K562 (cell line): ENCODE results near the gene CNR2. TPM values are rescaled to one million over a fixed set of nuclear protein-coding genes. Genes with fewer than 3 reads are reported as not detected.
"Not testable (repeated sequence)": the region's sequence is repeated elsewhere in the genome, so short reads cannot be mapped to it uniquely, and the experiment has no call there.

Experiments used
- ATAC-seq: fragments of 200-7000 bp; cut with Tn5 transposase; 3 replicates; pipeline ENCODE4 v1.9.1; 2020; ENCODE audit warnings: moderate library complexity
- BruUV-seq: library from RNA; stranded (reverse); fragments of 400-500 nt; replicated peaks from 2 replicates; lab custom pipeline; 2021; lab: Mats Ljungman, UMichigan
- CTCF ChIA-PET: fragments of 300-600 bp; formaldehyde crosslinking; extraction: SDS; loops from one replicate; lab custom pipeline; 2021; ENCODE audit warnings: low intra/inter-chr PET ratio; lab: Yijun Ruan, JAX
- POLR2A ChIA-PET: fragments of 300-600, 350-650 bp; sonication (Branson Sonifier 250); formaldehyde crosslinking; extraction: SDS; loops from one replicate; lab custom pipeline; 2021; ENCODE audit warnings: antibody characterized with exemption, inconsistent platforms; lab: Yijun Ruan, JAX
- DNase-seq, 4 experiments: peaks; one replicate each; pipeline versions ENCODE4 v3.0.0 to v3.0.0-alpha.2; 2011 to 2018; ENCODE audit warnings: low spot score in 3 of 4, mixed read lengths in 3 of 4; ENCODE audit errors: extremely low read depth in 1 of 4
- FAIRE-seq: peaks from 2 replicates; lab custom pipeline; 2011; peaks lifted over from hg19 to GRCh38; lab: Jason Lieb, UNC
- H2AFZ ChIP-seq: 2 replicates; pipeline ENCODE4 v1.6.0; 2011; ENCODE audit warnings: low read depth, low read length, control low read depth, inconsistent platforms
- H3K27ac ChIP-seq: fragments of 200-600 bp; 3 replicates; pipeline ENCODE4 v1.8.0; 2011; ENCODE audit warnings: low read depth, mild to moderate bottlenecking, control low read depth, inconsistent platforms, low read length, moderate library complexity, mixed read lengths; ENCODE audit errors: extremely low read depth
- H3K27me3 ChIP-seq, 2 experiments: fragments of 300-600 bp in 1 of 2; 2 replicates in 1 of 2; 3 replicates in 1 of 2; pipeline versions ENCODE4 v1.6.0 to v1.8.0; 2011; ENCODE audit warnings: inconsistent platforms in 2 of 2, low read length in 2 of 2, mild to moderate bottlenecking in 1 of 2, mixed read lengths in 1 of 2, moderate library complexity in 1 of 2; ENCODE audit not compliant: control insufficient read depth in 2 of 2, insufficient read depth in 2 of 2
- H3K36me3 ChIP-seq: fragments of 300-600 bp; 3 replicates; pipeline ENCODE4 v1.8.0; 2011; ENCODE audit warnings: mild to moderate bottlenecking, low read length, inconsistent platforms; ENCODE audit not compliant: control insufficient read depth, insufficient read depth
- H3K4me1 ChIP-seq, 2 experiments: fragments of 200-600 bp in 1 of 2; replicated peaks in 1 of 2; 2 replicates in 1 of 2; 3 replicates in 1 of 2; pipeline versions ENCODE4 v1.5.1 to v1.8.0; 2011; ENCODE audit warnings: inconsistent platforms in 2 of 2, low read length in 2 of 2, mild to moderate bottlenecking in 1 of 2, mixed read lengths in 1 of 2, moderate library complexity in 1 of 2; ENCODE audit not compliant: control insufficient read depth in 2 of 2, insufficient read depth in 2 of 2
- H3K4me2 ChIP-seq: 2 replicates; pipeline ENCODE4 v1.6.1; 2011; ENCODE audit warnings: low read length, control low read depth, inconsistent platforms, mixed read lengths; ENCODE audit not compliant: insufficient read depth
- H3K4me3 ChIP-seq: fragments of 200-600 bp; sonication (generic), shearing (Covaris generic); 2 replicates; pipeline ENCODE4 v1.5.1; 2016; ENCODE audit warnings: control low read depth, inconsistent platforms
- H3K79me2 ChIP-seq: fragments of 200-600 bp; 3 replicates; pipeline ENCODE4 v1.8.0; 2011; ENCODE audit warnings: low read length, inconsistent platforms; ENCODE audit not compliant: control insufficient read depth, insufficient read depth
- H3K9ac ChIP-seq, 2 experiments: 2 replicates each; pipeline versions ENCODE4 v1.6.0 to v1.6.1; 2011; ENCODE audit warnings: low read depth in 2 of 2, low read length in 2 of 2, control low read depth in 1 of 2, inconsistent platforms in 1 of 2, mild to moderate bottlenecking in 1 of 2, mixed read lengths in 1 of 2; ENCODE audit not compliant: insufficient read depth in 1 of 2
- H3K9me1 ChIP-seq: one replicate; pipeline ENCODE4 v1.6.0; 2011; ENCODE audit warnings: inconsistent platforms, mild to moderate bottlenecking, low read length, moderate library complexity; ENCODE audit not compliant: control insufficient read depth, insufficient read depth
- H3K9me3 ChIP-seq: replicated peaks from 2 replicates; pipeline ENCODE4 v1.5.1; 2011; ENCODE audit warnings: low read depth, low read length, inconsistent platforms; ENCODE audit not compliant: control insufficient read depth, insufficient read depth
- H4K20me1 ChIP-seq: replicated peaks from 2 replicates; pipeline ENCODE4 v1.6.1; 2011; ENCODE audit warnings: low read length, inconsistent platforms, mixed read lengths; ENCODE audit not compliant: control insufficient read depth, insufficient read depth
- C11orf30 ChIP-seq: fragments of 450-650 bp; IDR thresholded peaks from 2 replicates; pipeline ENCODE4 v1.6.1; 2016; ENCODE audit warnings: low read depth, mild to moderate bottlenecking
- CBX3 ChIP-seq, 2 experiments: IDR thresholded peaks; 1 replicate in 1 of 2; 2 replicates in 1 of 2; pipeline ENCODE4 v1.6.1; 2012; ENCODE audit warnings: inconsistent platforms in 2 of 2, low read length in 2 of 2, borderline replicate concordance in 1 of 2, control low read depth in 1 of 2
- NCOR1 ChIP-seq: fragments of 450-650 bp; IDR thresholded peaks from 2 replicates; pipeline ENCODE4 v1.6.1; 2016; ENCODE audit warnings: mild to moderate bottlenecking, moderate library complexity
- NFE2 ChIP-seq: IDR thresholded peaks from 2 replicates; pipeline ENCODE4 v1.6.1; 2014; ENCODE audit warnings: antibody characterized with exemption, low read depth
- WGBS: fragments of 100-300 bp; shearing (Covaris generic); methylation state at CpG from one replicate; pipeline ENCODE4 v1.1.6; 2016; ENCODE audit warnings: low coverage, mixed read lengths; ENCODE audit not compliant: insufficient coverage; ENCODE audit errors: missing lambda C conversion rate; 5-methylcytosine and 5-hydroxymethylcytosine counted together
- in situ Hi-C: fragments of 300-500 bp; cut with MboI; formaldehyde crosslinking; loops from 4 replicates; pipeline ENCODE4 v1.15.0; 2018; ENCODE audit warnings: inconsistent platforms, mixed read lengths
- intact Hi-C: fragments of 100-400 bp; cut with micrococcal nuclease; formaldehyde crosslinking; loops from 2 replicates; pipeline ENCODE4 v1.14.2; 2022
- polyA plus RNA-seq, 8 experiments: library from polyadenylated mRNA; depleted of rRNA in 4 of 8; stranded (reverse) in 5 of 8; unstranded in 3 of 8; fragments of >200 nt; fragmentation: Nextera tagmentation in 2 of 8; fragmentation: Illumina TruSeq in 1 of 8; extraction: Ambion mirVana in 2 of 8; extraction: Trizol in 1 of 8; gene quantifications; 2 replicates each; pipeline versions ENCODE4 v1.2.1 to v1.2.3, GENCODE V29; 2011 to 2014; ENCODE audit warnings: inconsistent platforms in 1 of 8, missing spikeins in 1 of 8
- total RNA-seq, 7 experiments: library from RNA; depleted of rRNA in 6 of 7; stranded (reverse); fragments of >200 nt in 6 of 7; fragmentation: Illumina TruSeq in 2 of 7; extraction: Trizol in 2 of 7; gene quantifications; 2 replicates each; pipeline versions ENCODE4 v1.2.1 to v1.2.3, GENCODE V29; 2011 to 2021; ENCODE audit warnings: low replicate concordance in 1 of 7

The CNR2 gene
- total and polyA plus RNA-seq, 9 of the 15 experiments (the other 6 are each of a cell fraction or from before 2014, with no cell fraction given) = not detected

DNA sequence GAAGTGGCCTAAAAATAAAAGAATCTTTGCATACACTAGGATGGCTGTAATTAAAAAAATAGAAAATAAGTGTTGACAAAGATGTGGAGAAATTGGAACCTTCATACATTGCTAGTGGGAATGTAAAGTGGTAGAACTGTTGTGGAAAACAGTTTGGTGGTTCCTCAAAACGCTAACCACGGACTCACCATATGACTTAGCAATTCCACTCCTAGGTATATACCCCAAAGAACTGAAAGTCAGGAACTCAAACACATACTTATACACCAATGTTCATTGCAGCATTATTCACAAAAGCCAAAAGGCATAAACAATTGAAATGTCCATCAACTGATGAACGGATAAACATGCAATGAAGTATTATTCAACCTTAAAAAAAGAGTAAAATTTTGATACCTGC lies 77.1 kb downstream of the CNR2 start:
- no peak overlapping the region for H3K4me3 ChIP-seq
- 15% methylated on average over 3 of the region's 3 CpGs for WGBS
- H2AFZ ChIP-seq = peak overlapping the region; percentile 48
- ChIA-PET POLR2A (no interaction called here), CTCF (no interaction called here)
- H3K4me1 ChIP-seq = peaks cover 5 to 8% of the 10 kb centered on the region in 2 experiments; a peak in 4 of 5 replicates
- H3K36me3 ChIP-seq = no peaks in the 10 kb centered on the region
- ATAC-seq (no peak), DNase-seq (no peak), FAIRE-seq (no peak)
- H3K9me3 ChIP-seq = no peaks in the 10 kb centered on the region
- no peaks in the 10 kb centered on the region for H3K9me1 ChIP-seq
- H3K27me3 ChIP-seq = no peaks in the 10 kb centered on the region
- no peaks in the 10 kb centered on the region for H4K20me1 ChIP-seq
- no peak overlapping the region for H3K9ac ChIP-seq
- intact Hi-C loops (no loop called here), in situ Hi-C loops (no loop called here)
- TF ChIP-seq C11orf30 = 0 out of 2 replicates have a peak, but pooled peaks have one; percentile 35
- TF ChIP-seq CBX3 (IDR thresholded peaks at IDR 0.05; ENCODE audit: borderline replicate concordance in 1 of 2, low read length in 2 of 2) = peak in 1 of 2 experiments; percentile 36; a peak in 1 of 3 replicates
- no peak for TF ChIP-seq NCOR1
- peak; percentile 57 for TF ChIP-seq NFE2
- no peak overlapping the region for H3K4me2 ChIP-seq
- no peaks in the 10 kb centered on the region for H3K79me2 ChIP-seq
- no TSS peak for BruUV-seq
- H3K27ac ChIP-seq = no peak overlapping the region

DNA sequence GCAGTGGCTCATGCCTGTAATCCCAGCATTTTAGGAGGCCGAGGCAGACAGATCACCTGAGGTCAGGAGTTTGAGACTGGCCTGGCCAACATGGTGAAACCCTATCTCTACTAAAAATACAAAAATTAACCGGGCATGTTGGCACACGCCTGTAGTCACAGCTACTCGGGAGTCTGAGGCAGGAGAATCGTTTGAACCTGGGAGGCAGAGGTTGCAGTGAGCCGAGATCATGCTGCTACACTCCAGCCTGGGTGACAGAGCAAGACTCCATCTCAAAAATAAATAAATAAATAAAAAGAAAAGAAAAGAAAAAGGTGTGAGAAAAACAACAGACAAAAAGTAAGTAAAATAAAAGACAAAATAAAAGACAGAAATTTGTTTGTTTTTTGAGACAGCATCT lies 79.0 kb downstream of the CNR2 start:
- FAIRE-seq, H4K20me1 ChIP-seq, H3K79me2 ChIP-seq, ATAC-seq, H3K4me3 ChIP-seq, H3K27ac ChIP-seq, H3K27me3 ChIP-seq, H3K4me2 ChIP-seq, H3K9me3 ChIP-seq, intact Hi-C loops, H3K9ac ChIP-seq, CTCF ChIA-PET, DNase-seq, in situ Hi-C loops, BruUV-seq, H3K36me3 ChIP-seq, H3K9me1 ChIP-seq: not testable (repeated sequence)
- WGBS = 30% methylated on average over 6 of the region's 6 CpGs
- peaks cover 11% of the 10 kb centered on the region in 2 experiments; a peak in 4 of 5 replicates for H3K4me1 ChIP-seq
- H2AFZ ChIP-seq = 0 out of 2 replicates have a peak overlapping the region, but pooled peaks have one; percentile 12
- POLR2A ChIA-PET = interaction anchor here (0.9 to 1.3 kb wide), 2 partner anchors 9 to 17 kb away, joined by 3 to 4 read pairs; partner anchors contain the start of gene HMGCL
